Upper lobe of left lung (tissue), 4 donors: ENCODE data around the gene PPP1R37.

ENCODE experiments used
- POLR2A ChIP-seq, 4 donors: fragments of 450-650 bp; IDR thresholded peaks; one replicate each; pipeline ENCODE4 v1.5.1; 2016 to 2017; ENCODE audit warnings: antibody characterized with exemption in 4 of 4, mild to moderate bottlenecking in 2 of 4
- TF ChIP-seq, protein P1 (sequence below), 6 experiments: fragments of 450-650 bp in 4 of 6; fragments of 200-600 bp in 2 of 6; sonication (generic) in 2 of 6; IDR thresholded peaks; one replicate each; pipeline ENCODE4 v1.5.1; 2016 to 2019; ENCODE audit warnings: antibody characterized with exemption in 6 of 6

DNA sequence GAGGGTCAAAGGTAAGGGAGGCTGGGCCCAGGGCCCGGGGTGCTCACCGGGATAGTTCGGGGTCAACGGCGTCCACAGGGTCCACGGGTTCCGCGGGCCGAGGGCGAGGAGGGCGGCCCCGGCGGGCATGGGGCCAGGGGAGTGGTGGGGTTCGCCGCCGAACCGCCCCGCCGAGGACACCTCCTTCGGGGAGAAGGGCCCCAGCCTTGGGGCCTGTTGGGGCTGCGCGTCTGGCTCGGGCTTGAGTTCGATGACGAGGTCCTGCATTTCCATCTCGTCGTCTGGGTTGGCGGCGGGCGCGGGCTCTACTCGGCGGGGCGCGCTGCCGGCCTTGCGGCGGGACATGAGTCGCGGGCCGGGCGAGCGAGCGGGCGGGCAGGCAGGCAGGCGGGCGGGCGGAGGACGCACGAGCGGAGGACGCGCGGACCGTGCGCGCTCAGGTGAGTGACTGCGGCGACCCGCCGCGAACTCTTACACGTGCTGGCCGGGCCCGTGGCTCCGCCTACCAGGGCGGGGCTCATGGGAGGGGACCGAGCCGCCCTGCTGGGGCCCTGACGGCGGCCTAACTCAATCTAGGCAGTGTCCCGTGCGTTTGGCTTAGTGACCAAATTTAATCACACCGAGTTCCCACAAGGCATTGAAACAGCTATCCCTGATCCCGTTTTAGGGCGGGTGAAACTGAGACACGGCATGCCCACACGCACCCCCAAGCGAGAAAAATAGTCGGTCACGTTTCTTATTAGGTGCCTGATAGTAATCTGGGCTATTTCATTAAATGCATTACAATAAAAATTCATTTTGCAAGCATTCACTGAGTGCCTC lies 16.7 kb upstream of the PPP1R37 start, which contains the start of gene ZNF296:
- TF ChIP-seq, protein P1, sequence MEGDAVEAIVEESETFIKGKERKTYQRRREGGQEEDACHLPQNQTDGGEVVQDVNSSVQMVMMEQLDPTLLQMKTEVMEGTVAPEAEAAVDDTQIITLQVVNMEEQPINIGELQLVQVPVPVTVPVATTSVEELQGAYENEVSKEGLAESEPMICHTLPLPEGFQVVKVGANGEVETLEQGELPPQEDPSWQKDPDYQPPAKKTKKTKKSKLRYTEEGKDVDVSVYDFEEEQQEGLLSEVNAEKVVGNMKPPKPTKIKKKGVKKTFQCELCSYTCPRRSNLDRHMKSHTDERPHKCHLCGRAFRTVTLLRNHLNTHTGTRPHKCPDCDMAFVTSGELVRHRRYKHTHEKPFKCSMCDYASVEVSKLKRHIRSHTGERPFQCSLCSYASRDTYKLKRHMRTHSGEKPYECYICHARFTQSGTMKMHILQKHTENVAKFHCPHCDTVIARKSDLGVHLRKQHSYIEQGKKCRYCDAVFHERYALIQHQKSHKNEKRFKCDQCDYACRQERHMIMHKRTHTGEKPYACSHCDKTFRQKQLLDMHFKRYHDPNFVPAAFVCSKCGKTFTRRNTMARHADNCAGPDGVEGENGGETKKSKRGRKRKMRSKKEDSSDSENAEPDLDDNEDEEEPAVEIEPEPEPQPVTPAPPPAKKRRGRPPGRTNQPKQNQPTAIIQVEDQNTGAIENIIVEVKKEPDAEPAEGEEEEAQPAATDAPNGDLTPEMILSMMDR (IDR thresholded peaks at IDR 0.05): no peak
- peak in 2 of 4 donors; percentile 68 to 79 for TF ChIP-seq POLR2A (IDR thresholded peaks at IDR 0.05)
